Transverse colon (tissue), 4 donors: ENCODE results near the gene NELFE.

Experiments
- EP300 ChIP-seq: sonication (generic); formaldehyde crosslinking; IDR thresholded peaks from one replicate; pipeline ENCODE4 v1.6.1; 2017; ENCODE audit warnings: antibody characterized with exemption, low read depth
- POLR2AphosphoS5 ChIP-seq, 3 donors: sonication (generic); formaldehyde crosslinking; IDR thresholded peaks; one replicate each; pipeline ENCODE4 v1.6.1; 2016; ENCODE audit warnings: antibody characterized with exemption in 3 of 3
- TF ChIP-seq, protein P1 (sequence below), 5 experiments: fragments of 200-600 bp in 3 of 5; fragments of 450-650 bp in 2 of 5; sonication (generic) in 3 of 5; IDR thresholded peaks; 1 replicate in 2 of 5; 2 replicates in 3 of 5; pipeline ENCODE4 v1.5.1; 2016 to 2017; ENCODE audit warnings: antibody characterized with exemption in 5 of 5, inconsistent platforms in 3 of 5, mild to moderate bottlenecking in 2 of 5, moderate library complexity in 1 of 5

DNA sequence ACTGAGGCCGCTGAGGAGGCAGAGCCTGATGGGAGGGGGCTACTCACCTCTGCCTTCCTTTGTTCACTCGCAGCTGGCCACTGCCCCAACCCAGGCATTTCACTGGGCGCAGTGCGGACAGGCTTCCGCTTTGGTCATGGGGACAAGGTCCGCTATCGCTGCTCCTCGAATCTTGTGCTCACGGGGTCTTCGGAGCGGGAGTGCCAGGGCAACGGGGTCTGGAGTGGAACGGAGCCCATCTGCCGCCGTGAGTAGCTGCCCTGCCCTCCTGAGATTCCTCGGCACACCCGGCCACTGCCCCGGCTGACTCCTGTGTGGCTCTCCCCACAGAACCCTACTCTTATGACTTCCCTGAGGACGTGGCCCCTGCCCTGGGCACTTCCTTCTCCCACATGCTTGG lies 25.2 kb downstream of the NELFE start:
- TF ChIP-seq, protein P1, sequence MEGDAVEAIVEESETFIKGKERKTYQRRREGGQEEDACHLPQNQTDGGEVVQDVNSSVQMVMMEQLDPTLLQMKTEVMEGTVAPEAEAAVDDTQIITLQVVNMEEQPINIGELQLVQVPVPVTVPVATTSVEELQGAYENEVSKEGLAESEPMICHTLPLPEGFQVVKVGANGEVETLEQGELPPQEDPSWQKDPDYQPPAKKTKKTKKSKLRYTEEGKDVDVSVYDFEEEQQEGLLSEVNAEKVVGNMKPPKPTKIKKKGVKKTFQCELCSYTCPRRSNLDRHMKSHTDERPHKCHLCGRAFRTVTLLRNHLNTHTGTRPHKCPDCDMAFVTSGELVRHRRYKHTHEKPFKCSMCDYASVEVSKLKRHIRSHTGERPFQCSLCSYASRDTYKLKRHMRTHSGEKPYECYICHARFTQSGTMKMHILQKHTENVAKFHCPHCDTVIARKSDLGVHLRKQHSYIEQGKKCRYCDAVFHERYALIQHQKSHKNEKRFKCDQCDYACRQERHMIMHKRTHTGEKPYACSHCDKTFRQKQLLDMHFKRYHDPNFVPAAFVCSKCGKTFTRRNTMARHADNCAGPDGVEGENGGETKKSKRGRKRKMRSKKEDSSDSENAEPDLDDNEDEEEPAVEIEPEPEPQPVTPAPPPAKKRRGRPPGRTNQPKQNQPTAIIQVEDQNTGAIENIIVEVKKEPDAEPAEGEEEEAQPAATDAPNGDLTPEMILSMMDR (IDR thresholded peaks at IDR 0.05): no peak
- no peak for TF ChIP-seq POLR2AphosphoS5 (IDR thresholded peaks at IDR 0.05)
- TF ChIP-seq EP300: no peak
